Measurements from ENCODE around the gene RNF31.

DNA sequence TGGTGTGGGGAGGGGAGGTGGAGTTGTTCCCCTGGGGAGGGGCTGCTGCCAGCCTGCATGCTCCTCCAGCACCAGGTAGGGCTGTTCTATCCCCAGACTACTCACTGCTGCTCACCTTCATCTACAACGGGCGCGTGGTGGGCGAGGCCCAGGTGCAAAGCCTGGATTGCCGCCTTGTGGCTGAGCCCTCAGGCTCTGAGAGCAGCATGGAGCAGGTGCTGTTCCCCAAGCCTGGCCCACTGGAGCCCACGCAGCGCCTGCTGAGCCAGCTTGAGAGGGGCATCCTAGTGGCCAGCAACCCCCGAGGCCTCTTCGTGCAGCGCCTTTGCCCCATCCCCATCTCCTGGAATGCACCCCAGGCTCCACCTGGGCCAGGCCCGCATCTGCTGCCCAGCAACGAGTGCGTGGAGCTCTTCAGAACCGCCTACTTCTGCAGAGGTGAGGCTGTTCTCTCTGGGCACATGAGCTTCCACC is 17.3 kb downstream of the RNF31 start:
- TF ChIP-seq, protein P1, sequence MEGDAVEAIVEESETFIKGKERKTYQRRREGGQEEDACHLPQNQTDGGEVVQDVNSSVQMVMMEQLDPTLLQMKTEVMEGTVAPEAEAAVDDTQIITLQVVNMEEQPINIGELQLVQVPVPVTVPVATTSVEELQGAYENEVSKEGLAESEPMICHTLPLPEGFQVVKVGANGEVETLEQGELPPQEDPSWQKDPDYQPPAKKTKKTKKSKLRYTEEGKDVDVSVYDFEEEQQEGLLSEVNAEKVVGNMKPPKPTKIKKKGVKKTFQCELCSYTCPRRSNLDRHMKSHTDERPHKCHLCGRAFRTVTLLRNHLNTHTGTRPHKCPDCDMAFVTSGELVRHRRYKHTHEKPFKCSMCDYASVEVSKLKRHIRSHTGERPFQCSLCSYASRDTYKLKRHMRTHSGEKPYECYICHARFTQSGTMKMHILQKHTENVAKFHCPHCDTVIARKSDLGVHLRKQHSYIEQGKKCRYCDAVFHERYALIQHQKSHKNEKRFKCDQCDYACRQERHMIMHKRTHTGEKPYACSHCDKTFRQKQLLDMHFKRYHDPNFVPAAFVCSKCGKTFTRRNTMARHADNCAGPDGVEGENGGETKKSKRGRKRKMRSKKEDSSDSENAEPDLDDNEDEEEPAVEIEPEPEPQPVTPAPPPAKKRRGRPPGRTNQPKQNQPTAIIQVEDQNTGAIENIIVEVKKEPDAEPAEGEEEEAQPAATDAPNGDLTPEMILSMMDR (conservative IDR thresholded peaks at IDR 0.05; ENCODE audit: low read depth, low read length), result no peak
- no peak for TF ChIP-seq EZH2phosphoT487 (IDR thresholded peaks at IDR 0.05; ENCODE audit: borderline replicate concordance, low read length)
- TF ChIP-seq EZH2 (IDR thresholded peaks at IDR 0.05; ENCODE audit: low read length, unreplicated experiment), result no peak
